DMS 273 treated with DMSO at 0.1 percent for 48 hours (cell line): ENCODE results near the gene WDFY4.

Experiments used
- DNase-seq: peaks from one replicate; lab custom pipeline; 2025; lab: John Stamatoyannopoulos, UW

Gene WDFY4

GRCh38 chr10:48985621-48986158 is 301.0 kb downstream of the WDFY4 start:
- DNase-seq, result no peak

- DNase-seq, result no peak
Measured at GRCh38 chr10:48990226-48990625, 305.6 kb downstream of the WDFY4 start.

DNA sequence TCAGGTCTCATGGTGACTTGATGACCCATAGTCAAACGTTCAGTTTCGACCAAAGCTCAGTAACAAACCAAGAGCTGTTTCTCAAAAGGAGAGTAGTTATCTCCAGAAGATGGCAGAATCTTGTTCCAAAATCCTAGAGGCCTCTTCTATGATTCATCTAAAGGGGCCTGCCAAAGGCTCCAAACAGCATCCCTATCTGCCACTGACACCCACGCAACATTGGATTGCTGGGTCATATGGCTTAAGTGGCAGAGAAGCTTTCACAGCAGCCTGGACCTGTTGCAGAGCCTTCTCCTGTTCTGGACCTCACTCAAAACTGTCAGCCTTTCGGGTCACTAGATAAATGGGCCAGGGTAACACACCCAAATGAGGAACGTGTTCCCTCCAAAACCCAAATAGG is 309.0 kb downstream of the WDFY4 start:
- DNase-seq, result no peak

- DNase-seq, result no peak
Measured at GRCh38 chr10:48996329-48996728, 311.7 kb downstream of the WDFY4 start.

- no peak for DNase-seq
Measured at GRCh38 chr10:48999346-48999745, 314.7 kb downstream of the WDFY4 start.

DNA sequence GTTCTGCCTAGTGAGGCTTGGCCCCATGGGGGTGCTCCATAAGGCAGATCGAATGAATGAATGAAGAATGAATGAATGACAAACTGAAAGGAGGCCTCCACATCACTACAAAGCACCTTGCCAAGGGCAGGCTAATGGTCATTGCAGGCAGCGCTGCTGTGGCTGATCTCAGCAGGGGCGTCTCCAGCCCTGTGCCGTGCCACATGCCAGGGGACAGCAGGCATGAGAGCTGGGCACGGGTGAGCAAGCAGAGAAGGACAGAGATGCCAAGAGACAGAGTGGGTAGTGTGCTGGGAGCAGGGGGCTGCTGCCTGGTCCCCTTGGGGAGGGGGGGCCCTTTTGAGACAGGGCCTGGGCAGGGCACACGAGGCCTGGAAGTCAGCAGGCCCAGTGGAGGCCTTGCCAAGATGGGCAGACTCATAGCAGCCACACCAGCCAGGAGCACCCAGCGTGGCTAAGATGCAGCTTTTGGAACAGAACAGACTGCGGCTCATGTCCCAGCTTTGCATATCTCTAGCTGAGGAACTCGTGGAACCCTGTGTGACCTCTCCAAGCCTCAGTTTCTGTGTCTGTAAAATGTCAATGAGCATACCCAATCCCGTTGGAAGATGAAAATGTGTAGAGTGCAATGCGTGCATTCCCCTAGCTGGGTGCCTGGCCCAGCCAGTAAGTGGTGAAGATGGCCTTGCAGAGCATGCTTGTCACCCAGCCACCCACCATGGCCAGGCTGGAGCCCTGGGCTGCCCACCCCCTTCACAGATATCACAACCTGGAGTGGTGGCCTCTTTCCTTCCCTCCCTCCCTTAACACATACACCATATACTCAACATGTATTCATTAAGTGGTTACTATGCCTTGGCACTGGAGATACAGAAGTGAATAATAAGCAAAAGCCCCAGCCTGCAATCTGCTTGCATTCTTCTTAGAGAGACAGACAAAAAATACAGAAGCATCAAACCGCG is 316.0 kb downstream of the WDFY4 start:
- no peak for DNase-seq

DNA sequence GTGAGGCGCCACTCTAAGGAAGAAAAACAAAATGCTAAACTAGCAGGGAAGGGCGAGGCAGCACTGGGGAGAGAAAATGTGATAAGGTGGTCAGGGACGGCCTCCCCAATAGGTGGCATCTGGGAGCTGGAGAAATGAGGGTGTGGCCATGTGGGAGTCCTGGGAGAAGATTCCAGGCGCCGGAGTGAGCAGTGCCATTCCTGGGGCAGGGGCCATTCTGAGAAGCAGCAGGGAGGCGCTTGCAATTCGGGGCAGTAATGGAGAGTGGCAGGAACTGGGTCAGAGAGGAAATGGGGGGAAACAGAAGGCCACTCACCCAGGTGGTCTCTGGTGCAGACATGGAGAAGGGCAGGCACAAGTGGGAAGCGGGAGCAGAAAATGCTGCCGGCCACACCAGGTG is 316.7 kb downstream of the WDFY4 start:
- DNase-seq, result no peak

DNA sequence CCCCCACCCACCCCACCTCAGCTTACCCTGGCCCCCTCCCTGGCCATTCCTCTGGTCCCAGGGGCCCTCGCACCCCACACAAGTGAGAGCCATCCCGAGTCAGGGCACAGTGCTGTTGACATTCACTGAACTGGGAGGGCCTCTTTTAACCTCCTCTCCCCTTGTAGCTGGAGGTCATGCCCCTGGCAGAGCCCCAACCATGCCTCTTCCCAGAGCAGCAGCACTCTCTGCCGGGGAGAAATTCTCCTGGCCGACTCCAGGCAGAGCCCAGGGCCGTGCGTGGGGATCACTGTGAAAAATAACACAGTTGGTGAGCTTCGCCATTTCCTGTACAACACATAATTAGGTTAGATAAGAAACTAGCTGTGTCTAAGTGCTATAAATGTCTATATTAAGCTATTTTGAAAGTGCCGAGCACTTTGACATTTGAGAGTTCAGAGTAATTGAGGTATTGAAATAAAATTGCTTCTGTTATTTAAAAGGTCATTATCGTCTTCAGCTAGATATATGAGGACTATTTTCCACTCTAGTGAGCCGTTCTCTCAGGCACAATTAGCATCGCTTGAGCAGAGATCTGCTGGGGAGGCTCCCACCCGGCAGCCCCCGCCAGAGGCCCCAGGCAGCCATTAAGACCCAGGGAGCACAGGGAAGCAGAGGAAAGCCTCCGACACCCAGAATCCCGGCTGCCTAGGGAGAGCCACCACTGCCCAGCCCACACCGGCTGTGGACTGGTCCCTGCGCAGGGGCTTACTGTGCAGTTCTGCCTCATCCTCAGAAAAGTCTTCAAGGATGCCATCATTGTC is 317.4 kb downstream of the WDFY4 start:
- DNase-seq, result no peak

- DNase-seq, result no peak
Measured at GRCh38 chr10:49005270-49005669, 320.6 kb downstream of the WDFY4 start.

GRCh38 chr10:49007129-49007528 is 322.5 kb downstream of the WDFY4 start:
- no peak for DNase-seq

- no peak for DNase-seq
Measured at GRCh38 chr10:49008091-49008490, 323.4 kb downstream of the WDFY4 start.

DNA sequence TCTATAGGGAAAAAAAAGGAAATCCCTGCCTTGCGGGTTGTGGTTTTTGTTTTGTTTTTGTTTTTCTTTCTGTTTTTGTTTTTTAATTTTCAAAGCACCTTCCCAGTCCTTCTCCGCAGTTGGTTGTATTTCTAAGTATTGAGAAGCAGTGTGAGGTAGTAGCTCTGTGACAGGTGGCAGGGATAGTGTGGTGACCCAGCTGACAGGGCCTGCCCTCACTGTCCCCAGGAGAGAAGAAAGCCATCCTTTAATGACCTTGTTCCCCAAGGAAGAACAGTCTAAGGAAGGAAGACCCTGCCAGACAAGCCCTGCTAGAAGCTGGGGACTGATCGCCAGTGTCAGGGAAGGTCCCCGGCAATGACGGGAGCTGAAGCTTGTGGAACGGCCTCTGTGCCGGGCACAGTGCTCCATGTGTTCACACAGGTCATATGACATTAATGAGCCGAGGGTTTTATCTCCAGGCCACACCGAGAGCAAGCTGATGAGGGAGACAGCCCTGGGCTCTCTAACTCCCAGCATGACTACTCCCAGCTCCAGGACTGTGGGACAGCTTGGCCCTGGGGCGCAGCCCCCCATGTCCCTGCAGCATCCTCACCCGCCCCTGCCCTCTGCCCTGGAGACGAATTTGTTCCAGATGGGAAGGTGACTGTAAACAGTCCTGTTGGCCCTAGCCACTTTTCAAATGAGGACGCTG is 324.0 kb downstream of the WDFY4 start:
- no peak for DNase-seq

- no peak for DNase-seq
Measured at GRCh38 chr10:49009199-49009979, 324.7 kb downstream of the WDFY4 start.

- no peak for DNase-seq
Measured at GRCh38 chr10:49010295-49010694, 325.6 kb downstream of the WDFY4 start.

DNA sequence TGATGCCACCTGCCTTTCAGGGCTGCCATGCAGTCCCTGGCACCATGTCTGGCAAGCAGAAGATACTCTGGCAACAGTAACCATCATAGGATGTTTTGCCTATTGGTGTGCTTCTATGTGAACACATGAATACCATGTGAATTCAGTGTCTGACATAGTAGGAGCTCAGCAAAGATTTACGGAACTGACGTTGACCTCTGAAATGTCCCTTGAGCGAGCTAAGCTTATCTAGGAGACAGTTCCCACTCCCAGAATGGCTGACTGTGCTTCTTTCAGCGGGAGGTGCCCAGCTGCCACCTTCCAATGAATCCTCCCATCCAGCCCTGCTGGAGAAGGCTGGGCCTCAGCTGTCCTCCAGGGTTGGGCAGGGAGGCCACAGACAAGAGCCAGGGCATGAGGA is 326.2 kb downstream of the WDFY4 start:
- DNase-seq, result no peak

GRCh38 chr10:49011756-49012155 is 327.1 kb downstream of the WDFY4 start:
- no peak for DNase-seq

GRCh38 chr10:49012603-49013002 is 327.9 kb downstream of the WDFY4 start:
- DNase-seq, result no peak

DNA sequence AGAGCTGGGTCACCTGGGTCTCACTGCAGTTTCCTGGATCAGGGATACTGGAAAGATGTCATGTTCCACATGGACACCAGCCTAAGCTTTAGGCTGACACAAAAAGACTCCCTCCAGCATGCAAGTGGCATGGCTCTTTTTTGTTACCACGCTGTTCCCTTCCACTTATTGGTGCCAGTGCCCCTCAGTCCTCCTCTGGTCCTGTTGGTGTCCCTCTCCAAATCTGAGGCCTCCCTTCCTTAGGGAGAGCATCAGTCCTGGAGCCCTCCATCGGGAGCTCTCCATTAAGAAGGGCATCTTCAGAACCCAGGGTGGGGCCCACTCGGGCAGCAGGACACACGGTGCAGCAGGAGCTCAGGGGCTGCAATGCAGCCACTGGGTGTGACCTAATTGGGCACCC is 331.0 kb downstream of the WDFY4 start:
- no peak for DNase-seq

DNA sequence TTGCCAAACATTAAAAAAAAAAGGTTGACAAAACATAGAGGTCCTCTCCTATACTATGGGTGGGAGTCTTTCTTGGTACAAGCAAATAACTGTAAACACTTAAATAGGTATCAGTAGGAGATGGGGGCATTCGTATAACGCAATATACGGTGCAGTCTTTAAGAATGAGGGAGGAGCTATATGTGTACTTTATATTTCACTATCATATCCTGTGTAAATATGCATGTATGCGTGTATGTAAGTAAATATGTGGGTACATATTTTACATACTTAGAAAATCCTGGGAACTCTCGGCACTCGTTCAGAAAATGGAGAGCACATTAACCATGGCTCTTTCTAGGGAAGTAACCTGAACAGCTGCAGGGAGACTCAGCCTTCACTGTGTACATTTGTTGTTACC is 337.0 kb downstream of the WDFY4 start:
- DNase-seq, result no peak

DNA sequence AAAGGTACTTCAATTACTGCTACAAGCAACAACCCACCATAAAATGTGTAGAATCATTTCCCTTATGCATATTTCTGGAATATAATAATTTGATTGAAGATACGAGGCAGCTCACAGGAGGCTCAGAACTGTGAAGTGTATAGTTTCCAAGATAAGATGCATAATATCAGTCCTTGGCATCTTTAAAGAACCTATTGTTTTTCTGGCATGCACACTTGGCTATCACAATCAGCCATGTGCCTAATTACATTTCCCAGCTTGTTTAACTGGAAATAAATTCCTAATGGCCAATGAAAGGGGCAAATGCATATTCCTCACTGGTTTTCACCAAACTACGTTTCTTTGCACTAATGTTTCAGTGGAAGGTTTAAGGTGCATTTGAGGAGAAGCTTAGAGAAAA is 338.4 kb downstream of the WDFY4 start:
- no peak for DNase-seq

GRCh38 chr10:49023752-49024151 is 339.1 kb downstream of the WDFY4 start:
- DNase-seq, result no peak
